Smooth muscle cell (in vitro differentiated cells): ENCODE results near the gene PAPSS2. TPM values are rescaled to one million over a fixed set of nuclear protein-coding genes. Genes with fewer than 3 reads are reported as not detected.
"Not testable (repeated sequence)": the region's sequence is repeated elsewhere in the genome, so short reads cannot be mapped to it uniquely, and the experiment has no call there.

ENCODE experiments used
- DNase-seq: peaks from one replicate; lab custom pipeline; 2025; ENCODE audit not compliant: unreplicated experiment; lab: John Stamatoyannopoulos, UW
- H2AFZ ChIP-seq: fragments of 200-600 bp; sonication (generic); 2 replicates; pipeline ENCODE4 v1.6.0; 2016; ENCODE audit warnings: antibody characterized with exemption, low read depth, mild to moderate bottlenecking
- H3F3A ChIP-seq: fragments of 200-600 bp; sonication (generic); 2 replicates; pipeline ENCODE4 v1.6.0; 2017; ENCODE audit warnings: antibody characterized with exemption, low read depth
- H3K27ac ChIP-seq: fragments of 200-600 bp; sonication (generic); 2 replicates; pipeline ENCODE4 v1.5.1; 2016; ENCODE audit warnings: low read depth, mild to moderate bottlenecking
- H3K27me3 ChIP-seq: fragments of 200-600 bp; sonication (generic); 2 replicates; pipeline ENCODE4 v1.6.1; 2016; ENCODE audit warnings: low read depth, mild to moderate bottlenecking
- H3K36me3 ChIP-seq: fragments of 200-600 bp; sonication (generic); 2 replicates; pipeline ENCODE4 v1.5.1; 2016; ENCODE audit warnings: low read depth
- H3K4me1 ChIP-seq: fragments of 200-600 bp; sonication (generic); 2 replicates; pipeline ENCODE4 v1.5.1; 2016; ENCODE audit warnings: low read depth
- H3K4me2 ChIP-seq: fragments of 200-600 bp; sonication (generic); 2 replicates; pipeline ENCODE4 v1.6.0; 2016; ENCODE audit warnings: mild to moderate bottlenecking
- H3K4me3 ChIP-seq: fragments of 200-600 bp; sonication (generic); 2 replicates; pipeline ENCODE4 v1.5.1; 2016; ENCODE audit warnings: mild to moderate bottlenecking
- H3K79me2 ChIP-seq: fragments of 200-600 bp; sonication (generic); 2 replicates; pipeline ENCODE4 v1.6.0; 2016; ENCODE audit warnings: low read depth, mild to moderate bottlenecking
- H3K9ac ChIP-seq: fragments of 200-600 bp; sonication (generic); 2 replicates; pipeline ENCODE4 v1.6.0; 2016; ENCODE audit warnings: low read depth
- H3K9me3 ChIP-seq: fragments of 200-600 bp; sonication (generic); replicated peaks from 2 replicates; pipeline ENCODE4 v1.5.1; 2016; ENCODE audit warnings: low read depth
- H4K20me1 ChIP-seq: fragments of 200-600 bp; sonication (generic); 2 replicates; pipeline ENCODE4 v1.6.0; 2016; ENCODE audit warnings: low read depth
- WGBS: methylation state at CpG from one replicate; pipeline ENCODE4 v1.1.7; 2016; ENCODE audit warnings: low lambda C conversion rate; 5-methylcytosine and 5-hydroxymethylcytosine counted together
- polyA plus RNA-seq: library from polyadenylated mRNA; unstranded; fragments of >200 nt; fragmentation: Nextera tagmentation; extraction: Ambion mirVana; gene quantifications from 2 replicates; pipeline ENCODE4 v1.2.1, GENCODE V29; 2016
- total RNA-seq: library from RNA; depleted of rRNA; stranded (reverse); fragments of >200 nt; gene quantifications from 2 replicates; pipeline ENCODE4 v1.2.3, GENCODE V29; 2014
- TF ChIP-seq, protein P1 (sequence below): fragments of 200-600 bp; sonication (generic); IDR thresholded peaks from 2 replicates; pipeline ENCODE4 v1.5.1; 2017; ENCODE audit warnings: borderline replicate concordance, mild to moderate bottlenecking, antibody characterized with exemption; ENCODE audit not compliant: insufficient read depth, poor library complexity, severe bottlenecking

PAPSS2 gene
- total and polyA plus RNA-seq, 2 experiments from 2014 or later, result 96.1 to 105 TPM

DNA sequence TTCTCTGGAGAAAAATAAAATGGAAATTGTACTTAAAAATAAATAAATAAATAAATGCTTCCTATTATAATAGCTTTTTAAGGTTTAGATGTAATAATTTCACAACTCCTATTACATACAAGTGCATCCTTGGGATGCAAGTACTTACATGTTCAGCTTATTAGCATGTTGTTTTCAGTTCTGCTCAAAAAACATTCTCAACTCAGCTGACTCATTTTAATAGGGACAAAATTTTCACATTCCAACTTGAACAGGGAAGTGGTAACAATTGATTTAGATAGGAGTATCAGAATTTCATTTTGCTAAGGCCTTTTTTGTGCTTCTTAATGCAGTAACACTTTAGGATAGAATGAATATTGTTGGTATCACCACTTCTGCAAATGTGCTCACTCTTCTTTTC, 16.7 kb upstream of the PAPSS2 start:
- H3K4me3 ChIP-seq, result no peak overlapping the region
- no peaks in the 10 kb centered on the region for H3K27me3 ChIP-seq
- DNase-seq, result no peak
- no peaks in the 10 kb centered on the region for H3K36me3 ChIP-seq
- no peak overlapping the region for H3K27ac ChIP-seq
- H3K9ac ChIP-seq, result no peak overlapping the region
- no peaks in the 10 kb centered on the region for H3F3A ChIP-seq
- H3K4me2 ChIP-seq, result no peak overlapping the region
- TF ChIP-seq, protein P1, sequence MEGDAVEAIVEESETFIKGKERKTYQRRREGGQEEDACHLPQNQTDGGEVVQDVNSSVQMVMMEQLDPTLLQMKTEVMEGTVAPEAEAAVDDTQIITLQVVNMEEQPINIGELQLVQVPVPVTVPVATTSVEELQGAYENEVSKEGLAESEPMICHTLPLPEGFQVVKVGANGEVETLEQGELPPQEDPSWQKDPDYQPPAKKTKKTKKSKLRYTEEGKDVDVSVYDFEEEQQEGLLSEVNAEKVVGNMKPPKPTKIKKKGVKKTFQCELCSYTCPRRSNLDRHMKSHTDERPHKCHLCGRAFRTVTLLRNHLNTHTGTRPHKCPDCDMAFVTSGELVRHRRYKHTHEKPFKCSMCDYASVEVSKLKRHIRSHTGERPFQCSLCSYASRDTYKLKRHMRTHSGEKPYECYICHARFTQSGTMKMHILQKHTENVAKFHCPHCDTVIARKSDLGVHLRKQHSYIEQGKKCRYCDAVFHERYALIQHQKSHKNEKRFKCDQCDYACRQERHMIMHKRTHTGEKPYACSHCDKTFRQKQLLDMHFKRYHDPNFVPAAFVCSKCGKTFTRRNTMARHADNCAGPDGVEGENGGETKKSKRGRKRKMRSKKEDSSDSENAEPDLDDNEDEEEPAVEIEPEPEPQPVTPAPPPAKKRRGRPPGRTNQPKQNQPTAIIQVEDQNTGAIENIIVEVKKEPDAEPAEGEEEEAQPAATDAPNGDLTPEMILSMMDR, result no peak
- no peaks in the 10 kb centered on the region for H3K9me3 ChIP-seq
- H4K20me1 ChIP-seq, result no peaks in the 10 kb centered on the region
- no peaks in the 10 kb centered on the region for H3K79me2 ChIP-seq
- no peaks in the 10 kb centered on the region for H3K4me1 ChIP-seq
- no peak overlapping the region for H2AFZ ChIP-seq

DNA sequence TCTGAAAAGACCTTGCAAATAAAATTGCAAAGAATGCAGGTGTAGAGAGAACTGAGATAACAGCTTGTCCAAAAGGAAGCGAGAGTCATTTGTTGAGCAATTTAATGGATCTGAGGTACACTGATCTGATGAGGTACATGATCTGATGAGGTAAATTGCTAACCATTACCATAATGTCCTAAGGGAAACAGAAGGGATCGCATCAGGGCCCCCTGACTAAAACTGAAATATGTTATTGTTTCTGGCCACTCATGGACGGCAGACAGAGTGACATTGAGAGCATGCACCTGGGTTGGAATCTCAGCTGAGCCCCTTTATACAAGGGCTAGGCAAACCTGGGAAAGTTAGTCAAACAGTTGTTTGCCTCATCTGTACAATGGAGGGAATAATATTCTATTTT, 15.8 kb upstream of the PAPSS2 start:
- Histone ChIP-seq H3K9me3 (no peaks in the 10 kb centered on the region), H3K4me3 (no peak overlapping the region), H3F3A (no peaks in the 10 kb centered on the region), H3K27ac (no peak overlapping the region), H3K27me3 (no peaks in the 10 kb centered on the region), H3K9ac (no peak overlapping the region), H2AFZ (no peak overlapping the region), H3K79me2 (no peaks in the 10 kb centered on the region), H3K4me2 (no peak overlapping the region), H3K36me3 (no peaks in the 10 kb centered on the region), H3K4me1 (no peaks in the 10 kb centered on the region), H4K20me1 (no peaks in the 10 kb centered on the region)
- TF ChIP-seq, protein P1, result no peak
- WGBS, result 91% methylated on average over 3 of the region's 3 CpGs
- no peak for DNase-seq

DNA sequence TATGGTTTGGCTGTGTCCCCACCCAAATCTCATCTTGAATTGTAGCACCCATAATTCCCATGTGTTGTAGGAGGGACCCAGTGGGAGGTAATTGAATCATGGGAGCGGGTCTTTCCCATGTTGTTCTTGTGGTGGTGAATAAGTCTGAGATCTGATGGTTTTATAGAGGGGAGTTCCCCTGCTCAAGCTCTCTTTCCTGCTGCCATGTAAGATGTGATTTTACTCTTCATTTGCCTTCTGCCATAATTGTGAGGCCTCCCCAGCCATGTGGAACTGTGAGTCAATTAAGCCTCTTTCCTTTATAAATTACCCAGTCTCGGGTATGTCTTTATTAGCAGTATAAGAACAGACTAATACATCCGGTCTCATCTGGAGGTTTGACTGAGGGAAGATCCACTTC, 15.2 kb upstream of the PAPSS2 start:
- H3K27ac ChIP-seq, H3K27me3 ChIP-seq, H3K4me3 ChIP-seq, H3K9me3 ChIP-seq, H4K20me1 ChIP-seq, H3K36me3 ChIP-seq, H2AFZ ChIP-seq, H3K9ac ChIP-seq, H3K4me2 ChIP-seq, H3F3A ChIP-seq, H3K79me2 ChIP-seq, DNase-seq, H3K4me1 ChIP-seq: not testable (repeated sequence)
- WGBS, result 92% methylated on average over 3 of the region's 3 CpGs

DNA sequence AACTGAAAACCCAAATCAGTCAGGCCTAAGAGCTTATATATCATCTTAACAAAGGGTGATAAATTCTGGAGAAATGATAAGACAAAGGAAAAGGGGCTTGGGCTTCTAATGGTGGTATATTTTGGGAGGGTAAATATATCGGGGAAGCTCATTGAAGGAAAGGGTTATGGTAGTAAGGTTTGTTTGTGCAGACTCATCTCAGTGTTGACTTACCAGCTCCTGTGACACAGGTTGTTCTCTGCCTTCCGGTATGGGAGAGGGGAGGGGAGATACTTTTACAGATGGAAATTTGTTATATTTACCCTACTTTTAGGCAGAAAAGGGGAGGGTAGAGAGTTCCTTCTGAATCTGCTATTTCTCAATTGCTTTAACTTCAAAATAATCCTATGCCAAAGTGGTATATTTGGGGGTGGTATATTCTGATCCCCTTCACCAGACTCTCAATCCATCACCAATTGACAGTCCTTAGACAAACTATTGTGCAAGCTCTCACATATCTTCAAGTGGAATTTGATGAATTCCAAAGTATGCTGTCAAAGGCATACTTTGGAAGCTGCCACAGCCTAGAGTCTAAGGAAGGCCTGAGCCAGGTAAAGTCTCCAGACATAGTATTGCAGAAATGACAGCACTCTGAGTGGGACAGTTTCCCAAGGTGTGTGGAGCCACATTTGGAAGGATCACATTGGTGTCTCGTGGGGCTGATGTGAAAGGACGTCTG, 13.3 kb upstream of the PAPSS2 start:
- Histone ChIP-seq H3K9ac (no peak overlapping the region), H3K4me2 (no peak overlapping the region), H3F3A (no peaks in the 10 kb centered on the region), H3K27ac (no peak overlapping the region), H3K4me1 (peaks cover under 1% of the 10 kb centered on the region), H3K9me3 (no peaks in the 10 kb centered on the region), H3K79me2 (no peaks in the 10 kb centered on the region), H4K20me1 (no peaks in the 10 kb centered on the region), H3K36me3 (no peaks in the 10 kb centered on the region), H3K4me3 (no peak overlapping the region), H3K27me3 (no peaks in the 10 kb centered on the region), H2AFZ (no peak overlapping the region)
- no peak for DNase-seq
- 78% methylated on average over 4 of the region's 4 CpGs for WGBS
- TF ChIP-seq, protein P1, result no peak
